ENCODE measurements around the gene FAM228A.

DNA sequence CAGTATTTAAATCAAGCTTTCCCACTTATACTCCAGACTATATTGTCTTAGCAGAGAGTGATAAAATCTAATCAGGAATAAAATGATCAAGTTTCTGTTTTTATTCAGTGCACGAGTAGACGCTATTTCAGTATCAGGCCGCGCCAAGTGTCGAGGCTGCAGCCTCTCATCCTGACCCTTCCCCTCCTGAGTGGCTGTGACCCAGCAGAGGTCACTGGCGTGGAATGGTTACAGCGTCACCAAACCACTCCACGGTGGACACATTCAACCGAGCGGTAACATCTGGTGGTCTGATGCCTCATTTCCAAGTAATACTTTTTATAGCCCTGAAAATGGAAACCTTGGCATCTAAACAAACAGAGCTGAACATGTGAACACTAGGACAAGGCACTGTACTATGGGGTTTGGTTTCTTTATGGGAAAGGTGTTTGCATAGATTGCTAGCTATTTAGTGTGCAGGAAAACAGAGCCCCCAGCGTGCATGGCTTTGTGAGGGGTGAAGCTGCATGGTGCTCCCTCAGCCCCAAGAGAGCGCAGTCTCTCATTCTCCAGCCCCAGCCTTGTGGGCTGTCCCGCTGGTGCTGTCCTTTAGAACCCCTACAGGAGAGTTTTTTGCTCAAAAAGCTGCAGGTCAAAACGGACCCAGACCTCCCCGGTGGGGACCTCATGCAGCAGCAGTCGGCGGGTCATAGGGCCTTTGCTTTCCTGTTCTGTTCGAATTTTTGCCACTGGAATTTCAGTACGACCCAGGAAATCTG lies 28.4 kb downstream of the FAM228A start:
- TF ChIP-seq EGR1 (IDR thresholded peaks at IDR 0.05) = no peak
- TF ChIP-seq TEAD4 (IDR thresholded peaks at IDR 0.05) = no peak
- TF ChIP-seq, protein P1, sequence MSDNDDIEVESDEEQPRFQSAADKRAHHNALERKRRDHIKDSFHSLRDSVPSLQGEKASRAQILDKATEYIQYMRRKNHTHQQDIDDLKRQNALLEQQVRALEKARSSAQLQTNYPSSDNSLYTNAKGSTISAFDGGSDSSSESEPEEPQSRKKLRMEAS (IDR thresholded peaks at IDR 0.05) = no peak
- TF ChIP-seq ZBTB7A (IDR thresholded peaks at IDR 0.05; ENCODE audit: low read depth) = no peak
- no peak for TF ChIP-seq EP300 (IDR thresholded peaks at IDR 0.05; ENCODE audit: borderline replicate concordance)

All from Ishikawa (cell line).